ENCODE measurements around the gene ZKSCAN3. TPM values are rescaled to one million over a fixed set of nuclear protein-coding genes. Genes with fewer than 3 reads are reported as not detected.

ZKSCAN3 gene
- total and polyA plus RNA-seq, 10 of the 15 experiments (the other 5 are each of a cell fraction or from before 2014, with no cell fraction given) = 0.86 to 4.3 (median 3.1) TPM

- TF ChIP-seq PRDM15 (CRISPR knock-in tag; IDR thresholded peaks at IDR 0.05) (no peak), ZBTB40 (IDR thresholded peaks at IDR 0.05; ENCODE audit: borderline replicate concordance) (peak; percentile 98), IRF4 (IDR thresholded peaks at IDR 0.05; ENCODE audit: low read depth, low read length) (peak; percentile 56; the same call in 1 of the 2 replicates), ELK1 (IDR thresholded peaks at IDR 0.05; ENCODE audit: low read depth, low read length) (peak; percentile 79)
Observed at GRCh38 chr6:28399350-28400121, 49.8 kb downstream of the ZKSCAN3 start, which contains the start of gene ZSCAN12 (continued).

All from GM12878 (cell line).